ENCODE measurements around the gene RNF125. TPM values are rescaled to one million over a fixed set of nuclear protein-coding genes. Genes with fewer than 3 reads are reported as not detected.

Gene RNF125
- total and polyA plus RNA-seq, 10 of the 15 experiments (the other 5 are each of a cell fraction or from before 2014, with no cell fraction given): 0.79 to 3.9 (median 2.9) TPM

DNA sequence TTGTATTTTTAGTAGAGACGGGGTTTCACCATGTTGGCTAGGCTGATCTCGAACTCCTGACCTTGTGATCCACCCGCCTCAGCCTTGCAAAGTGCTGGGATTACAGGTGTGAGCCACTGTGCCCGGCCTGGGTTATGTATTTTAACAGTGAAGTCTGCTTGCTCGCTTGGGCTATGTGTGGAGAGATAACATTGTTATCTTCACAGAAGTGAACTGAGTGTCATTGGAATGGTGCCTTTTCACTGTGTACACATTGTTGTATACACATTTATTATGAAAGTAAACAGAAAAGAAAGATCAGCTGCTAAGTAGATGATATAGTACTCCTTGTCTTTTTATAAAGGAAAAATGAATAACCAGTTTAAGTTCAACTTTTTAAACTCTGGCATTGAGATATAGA is 103.4 kb downstream of the RNF125 start:
- SMC1A ChIA-PET (ENCODE audit: uncharacterized antibody, unreplicated experiment): no interaction called here
- WGBS (ENCODE audit: insufficient coverage, insufficient replicate concordance, low lambda C conversion rate, missing lambda C conversion rate): 86% methylated on average over 5 of the region's 5 CpGs
- no peaks in the 10 kb centered on the region for H3K27me3 ChIP-seq (replicated peaks in 1 of 2; ENCODE audit: control insufficient read depth in 2 of 2, insufficient read depth in 2 of 2, low read length in 1 of 2)
- RAD21 ChIA-PET (ENCODE audit: unreplicated experiment): no interaction called here
- no peak overlapping the region for H3K4me2 ChIP-seq (ENCODE audit: control insufficient read depth, insufficient read depth)
- intact Hi-C loops (cut with micrococcal nuclease; ENCODE audit: unreplicated experiment) (no loop called here), in situ Hi-C loops (cut with MboI) (no loop called here)
- no peak for TF ChIP-seq TBL1XR1 (IDR thresholded peaks at IDR 0.05; ENCODE audit: low read depth, low read length)
- no peak for TF ChIP-seq BMI1 (IDR thresholded peaks at IDR 0.05; ENCODE audit: borderline replicate concordance)
- TF ChIP-seq STAT3 (IDR thresholded peaks at IDR 0.05; ENCODE audit: low read depth, low read length): no peak
- TF ChIP-seq NFYA (IDR thresholded peaks at IDR 0.05; ENCODE audit: borderline replicate concordance, low read depth, low read length): no peak
- TF ChIP-seq MYB (IDR thresholded peaks at IDR 0.05; ENCODE audit: borderline replicate concordance, low read depth, low read length): no peak
- TF ChIP-seq NRF1 (conservative IDR thresholded peaks at IDR 0.05; ENCODE audit: low read depth, low read length): no peak
- no peak for TF ChIP-seq ATF7 (IDR thresholded peaks at IDR 0.05; ENCODE audit: low read depth)
- no peak for TF ChIP-seq NFIC (IDR thresholded peaks at IDR 0.05; ENCODE audit: low read depth, low read length)
- no peak for TF ChIP-seq STAT1 (conservative IDR thresholded peaks at IDR 0.05)
- no peak for TF ChIP-seq ZSCAN29 (IDR thresholded peaks at IDR 0.05)
- H3K36me3 ChIP-seq (ENCODE audit: control insufficient read depth in 2 of 2, insufficient read depth in 2 of 2, low read length in 1 of 2): peaks cover 4 to 26% of the 10 kb centered on the region in 2 experiments
- H3K9ac ChIP-seq (ENCODE audit: control insufficient read depth, insufficient read depth, low read length): no peak overlapping the region
- FAIRE-seq (no peak), DNase-seq (ENCODE audit: low read depth, low spot score) (no peak), ATAC-seq (no peak)
- H3K27ac ChIP-seq (ENCODE audit: control insufficient read depth, insufficient read depth): no peak overlapping the region
- no peak overlapping the region for H2AFZ ChIP-seq (ENCODE audit: control insufficient read depth, low read depth, low read length)
- no peaks in the 10 kb centered on the region for H3K4me1 ChIP-seq (ENCODE audit: control insufficient read depth, insufficient read depth, low read length)
- H3K4me3 ChIP-seq: no peak overlapping the region
- no peaks in the 10 kb centered on the region for H4K20me1 ChIP-seq (ENCODE audit: control insufficient read depth, insufficient read depth)
- no peaks in the 10 kb centered on the region for H3K9me3 ChIP-seq (replicated peaks; ENCODE audit: control insufficient read depth, insufficient read depth, low read length)
- no TSS peak for BruUV-seq (replicated peaks)
- CTCF ChIA-PET: no interaction called here
- POLR2A ChIA-PET: interaction anchor here (0.6 kb wide), 1 partner anchor 654 kb away, joined by 4 read pairs; no protein-coding TSS in a partner anchor
- H3K79me2 ChIP-seq (ENCODE audit: control insufficient read depth, insufficient read depth, low read length): peaks cover 3% of the 10 kb centered on the region; the same call in 1 of the 2 replicates

Other genes starting within 250 kb of the RNF125 start
- 31.5 and 45.0 TPM in 2 replicates for gene TRAPPC8, start 75.7 kb upstream of the RNF125 start, total RNA-seq (2014; rRNA removed)
- 40.1 and 40.8 TPM in 2 replicates for gene TRAPPC8, start 75.7 kb upstream of the RNF125 start, total RNA-seq (2014; rRNA removed; fragmentation: Illumina TruSeq; extraction: Trizol)
- gene TRAPPC8, start 75.7 kb upstream of the RNF125 start, total RNA-seq (2021): 30.8 and 35.3 TPM in 2 replicates
- gene TRAPPC8, start 75.7 kb upstream of the RNF125 start, polyA plus RNA-seq (2011; rRNA removed): 75.4 and 93.1 TPM in 2 replicates
- gene TRAPPC8, start 75.7 kb upstream of the RNF125 start, polyA plus RNA-seq (2014; fragmentation: Illumina TruSeq; extraction: Trizol): 20.0 and 24.9 TPM in 2 replicates
- gene TRAPPC8, start 75.7 kb upstream of the RNF125 start, polyA plus RNA-seq (2014; fragmentation: Nextera tagmentation; extraction: Ambion mirVana): 10 to 100 TPM; 13.0 to 17.2 TPM
- 20.7 and 29.6 TPM in 2 replicates for gene TRAPPC8, start 75.7 kb upstream of the RNF125 start, polyA plus RNA-seq (2014; rRNA removed)
- 10 to 100 TPM; 15.4 to 17.4 TPM for gene TRAPPC8, start 75.7 kb upstream of the RNF125 start, polyA plus RNA-seq (2016; fragmentation: Nextera tagmentation; extraction: Ambion mirVana)
- 53.0 and 56.9 TPM in 2 replicates for gene RNF138, start 73.0 kb downstream of the RNF125 start, total RNA-seq (2014; rRNA removed)
- gene RNF138, start 73.0 kb downstream of the RNF125 start, total RNA-seq (2014; rRNA removed; fragmentation: Illumina TruSeq; extraction: Trizol): 44.6 and 45.8 TPM in 2 replicates
- gene RNF138, start 73.0 kb downstream of the RNF125 start, total RNA-seq (2021): 52.7 and 55.2 TPM in 2 replicates
- gene RNF138, start 73.0 kb downstream of the RNF125 start, polyA plus RNA-seq (2011; rRNA removed): 31.7 and 34.4 TPM in 2 replicates
- gene RNF138, start 73.0 kb downstream of the RNF125 start, polyA plus RNA-seq (2014; fragmentation: Illumina TruSeq; extraction: Trizol): 34.4 and 46.7 TPM in 2 replicates
- 10 to 100 TPM; 24.2 to 27.8 TPM for gene RNF138, start 73.0 kb downstream of the RNF125 start, polyA plus RNA-seq (2014; fragmentation: Nextera tagmentation; extraction: Ambion mirVana)
- gene RNF138, start 73.0 kb downstream of the RNF125 start, polyA plus RNA-seq (2014; rRNA removed): 33.2 and 40.1 TPM in 2 replicates
- 10 to 100 TPM; 65.9 to 75.2 TPM for gene RNF138, start 73.0 kb downstream of the RNF125 start, polyA plus RNA-seq (2016; fragmentation: Nextera tagmentation; extraction: Ambion mirVana)
- gene MEP1B, start 171.2 kb downstream of the RNF125 start, total RNA-seq (2014; rRNA removed): not detected in 2 replicates
- gene MEP1B, start 171.2 kb downstream of the RNF125 start, total RNA-seq (2014; rRNA removed; fragmentation: Illumina TruSeq; extraction: Trizol): not detected in 2 replicates
- gene MEP1B, start 171.2 kb downstream of the RNF125 start, total RNA-seq (2021): not detected in 2 replicates
- 0.04 and 0.06 TPM in 2 replicates for gene MEP1B, start 171.2 kb downstream of the RNF125 start, polyA plus RNA-seq (2011; rRNA removed)
- not detected in 2 replicates for gene MEP1B, start 171.2 kb downstream of the RNF125 start, polyA plus RNA-seq (2014; fragmentation: Illumina TruSeq; extraction: Trizol)
- gene MEP1B, start 171.2 kb downstream of the RNF125 start, polyA plus RNA-seq (2014; fragmentation: Nextera tagmentation; extraction: Ambion mirVana): not detected
- gene MEP1B, start 171.2 kb downstream of the RNF125 start, polyA plus RNA-seq (2014; rRNA removed): 0.05 TPM in 1 of 2 replicates, not detected in the other
- gene MEP1B, start 171.2 kb downstream of the RNF125 start, polyA plus RNA-seq (2016; fragmentation: Nextera tagmentation; extraction: Ambion mirVana): not detected

Data from GM12878 (cell line).